HG02973 (cell line): Measurements from ENCODE around the gene OSBPL10.
"Not testable (repeated sequence)": the region's sequence is repeated elsewhere in the genome, so short reads cannot be mapped to it uniquely, and the experiment has no call there.

Experiments
- ATAC-seq: cut with Tn5 transposase; IDR thresholded peaks from one replicate; pipeline ENCODE4 v1.9.1; 2021; ENCODE audit warnings: moderate library complexity; ENCODE audit not compliant: unreplicated experiment

The OSBPL10 gene

GRCh38 chr3:31892916-31893573 is 88.0 kb downstream of the OSBPL10 start:
- ATAC-seq, result no peak

GRCh38 chr3:31892500-31892899 is 88.6 kb downstream of the OSBPL10 start:
- ATAC-seq, result no peak

- no peak for ATAC-seq
Measured at GRCh38 chr3:31891876-31892455, 89.1 kb downstream of the OSBPL10 start.

- no peak for ATAC-seq
Measured at GRCh38 chr3:31890742-31891469, 90.2 kb downstream of the OSBPL10 start.

GRCh38 chr3:31890007-31890406 is 91.1 kb downstream of the OSBPL10 start:
- no peak for ATAC-seq

GRCh38 chr3:31885235-31885634 is 95.8 kb downstream of the OSBPL10 start:
- no peak for ATAC-seq

GRCh38 chr3:31884251-31884650 is 96.8 kb downstream of the OSBPL10 start:
- ATAC-seq, result no peak

- ATAC-seq, result no peak
Measured at GRCh38 chr3:31882895-31883294, 98.2 kb downstream of the OSBPL10 start.

- no peak for ATAC-seq
Measured at GRCh38 chr3:31882431-31882830, 98.6 kb downstream of the OSBPL10 start.

GRCh38 chr3:31880482-31881078 is 100.5 kb downstream of the OSBPL10 start:
- no peak for ATAC-seq

GRCh38 chr3:31880020-31880419 is 101.0 kb downstream of the OSBPL10 start:
- ATAC-seq, result no peak

GRCh38 chr3:31879365-31879764 is 101.7 kb downstream of the OSBPL10 start:
- ATAC-seq, result no peak

- no peak for ATAC-seq
Measured at GRCh38 chr3:31878231-31878838, 102.7 kb downstream of the OSBPL10 start.

- ATAC-seq, result no peak
Measured at GRCh38 chr3:31876331-31876730, 104.7 kb downstream of the OSBPL10 start.

- no peak for ATAC-seq
Measured at GRCh38 chr3:31875437-31875836, 105.6 kb downstream of the OSBPL10 start.

- ATAC-seq, result no peak
Measured at GRCh38 chr3:31873254-31873820, 107.7 kb downstream of the OSBPL10 start.

- no peak for ATAC-seq
Measured at GRCh38 chr3:31871939-31872507, 109.0 kb downstream of the OSBPL10 start.

GRCh38 chr3:31870111-31870510 is 111.0 kb downstream of the OSBPL10 start:
- not testable (repeated sequence) for ATAC-seq

- no peak for ATAC-seq
Measured at GRCh38 chr3:31868236-31868635, 112.8 kb downstream of the OSBPL10 start.

- ATAC-seq, result no peak
Measured at GRCh38 chr3:31862666-31863279, 118.3 kb downstream of the OSBPL10 start.
